HepG2 (cell line): ENCODE data around the gene CCNL1. TPM values are rescaled to one million over a fixed set of nuclear protein-coding genes. Genes with fewer than 3 reads are reported as not detected.

ENCODE experiments used
- CAMTA2 ChIP-seq: sonication (generic); formaldehyde crosslinking; IDR thresholded peaks from 2 replicates; pipeline ENCODE4 v1.4.0; 2020; ENCODE audit warnings: mild to moderate bottlenecking, missing genetic modification reagents, borderline replicate concordance
- GABPB1 ChIP-seq: IDR thresholded peaks from 2 replicates; pipeline ENCODE4 v1.6.1; 2016; ENCODE audit warnings: mild to moderate bottlenecking, missing genetic modification reagents, moderate library complexity, missing compliant biosample characterization
- GPBP1L1 ChIP-seq: sonication (generic); formaldehyde crosslinking; IDR thresholded peaks from 2 replicates; pipeline ENCODE4 v1.5.0; 2020; ENCODE audit warnings: mild to moderate bottlenecking, missing genetic modification reagents
- IRF2 ChIP-seq: IDR thresholded peaks from 2 replicates; pipeline ENCODE4 v1.6.1; 2018; ENCODE audit warnings: missing genetic modification reagents, missing compliant biosample characterization
- MXD1 ChIP-seq: sonication (generic); formaldehyde crosslinking; IDR thresholded peaks from 2 replicates; pipeline ENCODE4 v1.4.0; 2020; ENCODE audit warnings: mild to moderate bottlenecking, missing genetic modification reagents
- RARA ChIP-seq: IDR thresholded peaks from 2 replicates; pipeline ENCODE4 v1.6.1; 2016; ENCODE audit warnings: missing genetic modification reagents, missing compliant biosample characterization
- SUZ12 ChIP-seq: fragments of 150-350 bp; IDR thresholded peaks from 2 replicates; pipeline ENCODE4 v1.6.1; 2014; ENCODE audit warnings: low read depth, low read length
- TARDBP ChIP-seq: sonication (generic); formaldehyde crosslinking; IDR thresholded peaks from 2 replicates; pipeline ENCODE4 v1.8.0; 2022; ENCODE audit warnings: mild to moderate bottlenecking, missing genetic modification reagents
- ZFP41 ChIP-seq: sonication (generic); formaldehyde crosslinking; IDR thresholded peaks from 2 replicates; pipeline ENCODE4 v1.4.0; 2020; ENCODE audit warnings: mild to moderate bottlenecking, missing genetic modification reagents, borderline replicate concordance
- ZNF24 ChIP-seq: fragments of 450-650 bp; IDR thresholded peaks from 2 replicates; pipeline ENCODE4 v1.6.1; 2017; ENCODE audit warnings: antibody characterized with exemption, mild to moderate bottlenecking
- ZNF333 ChIP-seq: sonication (generic); formaldehyde crosslinking; IDR thresholded peaks from 2 replicates; pipeline ENCODE4 v1.4.0; 2020; ENCODE audit warnings: mild to moderate bottlenecking, missing genetic modification reagents, borderline replicate concordance
- ZNF816 ChIP-seq: sonication (generic); formaldehyde crosslinking; IDR thresholded peaks from 2 replicates; pipeline ENCODE4 v1.8.0; 2022; ENCODE audit warnings: missing genetic modification reagents, mild to moderate bottlenecking, borderline replicate concordance
- ZSCAN9 ChIP-seq: IDR thresholded peaks from 2 replicates; pipeline ENCODE4 v1.6.1; 2016; ENCODE audit warnings: borderline replicate concordance
- polyA plus RNA-seq, 8 experiments: library from polyadenylated mRNA; depleted of rRNA in 3 of 8; stranded (reverse) in 7 of 8; unstranded in 1 of 8; fragments of >200 nt; fragmentation: Illumina TruSeq in 4 of 8; extraction: Trizol in 4 of 8; gene quantifications; 2 replicates each; pipeline versions ENCODE4 v1.2.1 to v1.2.3, GENCODE V29; 2011 to 2016; ENCODE audit warnings: low read depth in 4 of 8, missing spikeins in 1 of 8, mixed read lengths in 1 of 8; ENCODE audit not compliant: insufficient read depth in 1 of 8
- total RNA-seq, 5 experiments: library from RNA; depleted of rRNA; stranded (reverse); fragments of >200 nt; fragmentation: Illumina TruSeq; extraction: Trizol; gene quantifications; 2 replicates each; pipeline ENCODE4 v1.2.3, GENCODE V29; 2016; ENCODE audit warnings: low read depth in 1 of 5
- TF ChIP-seq, protein P1 (sequence below): sonication (generic); formaldehyde crosslinking; IDR thresholded peaks from 2 replicates; pipeline ENCODE4 v1.4.0; 2020; ENCODE audit warnings: missing genetic modification reagents, borderline replicate concordance
- TF ChIP-seq, protein P2 (sequence below): sonication (generic); formaldehyde crosslinking; IDR thresholded peaks from 2 replicates; pipeline ENCODE4 v1.5.0; 2020; ENCODE audit warnings: mild to moderate bottlenecking, missing genetic modification reagents
- TF ChIP-seq, protein P3 (sequence below), 2 experiments: sonication (generic) in 1 of 2; formaldehyde crosslinking in 1 of 2; IDR thresholded peaks; 2 replicates each; pipeline versions ENCODE4 v1.4.0 to v1.6.1; 2018 to 2020; ENCODE audit warnings: missing genetic modification reagents in 2 of 2, borderline replicate concordance in 1 of 2, low read depth in 1 of 2, mild to moderate bottlenecking in 1 of 2, missing biosample characterization in 1 of 2
- TF ChIP-seq, protein P4 (sequence below): sonication (generic); formaldehyde crosslinking; IDR thresholded peaks from 2 replicates; pipeline ENCODE4 v1.5.0; 2020; ENCODE audit warnings: mild to moderate bottlenecking, missing genetic modification reagents, moderate library complexity

Gene CCNL1
- total and polyA plus RNA-seq, 2 of the 13 experiments (the other 11 are each of a cell fraction or from before 2014, with no cell fraction given): 151 to 303 TPM

GRCh38 chr3:157120071-157120892 is 39.7 kb downstream of the CCNL1 start (continued):
- TF ChIP-seq GPBP1L1 (no peak), CAMTA2 (peak; percentile 77; the same call in 1 of the 2 replicates), ZFP41 (CRISPR knock-in tag) (peak; percentile 70; the same call in 1 of the 2 replicates), GABPB1 (CRISPR knock-in tag) (peak; percentile 84), ZSCAN9 (peak; percentile 91; the same call in 1 of the 2 replicates), MXD1 (CRISPR knock-in tag) (peak; percentile 95), RARA (CRISPR knock-in tag) (peak; percentile 94), ZNF333 (CRISPR knock-in tag) (peak; percentile 98), SUZ12 (no peak), ZNF816 (CRISPR knock-in tag) (peak; percentile 97), ZNF24 (no peak), TARDBP (CRISPR knock-in tag) (peak; percentile 98), IRF2 (peak; percentile 92)
- TF ChIP-seq, protein P1, sequence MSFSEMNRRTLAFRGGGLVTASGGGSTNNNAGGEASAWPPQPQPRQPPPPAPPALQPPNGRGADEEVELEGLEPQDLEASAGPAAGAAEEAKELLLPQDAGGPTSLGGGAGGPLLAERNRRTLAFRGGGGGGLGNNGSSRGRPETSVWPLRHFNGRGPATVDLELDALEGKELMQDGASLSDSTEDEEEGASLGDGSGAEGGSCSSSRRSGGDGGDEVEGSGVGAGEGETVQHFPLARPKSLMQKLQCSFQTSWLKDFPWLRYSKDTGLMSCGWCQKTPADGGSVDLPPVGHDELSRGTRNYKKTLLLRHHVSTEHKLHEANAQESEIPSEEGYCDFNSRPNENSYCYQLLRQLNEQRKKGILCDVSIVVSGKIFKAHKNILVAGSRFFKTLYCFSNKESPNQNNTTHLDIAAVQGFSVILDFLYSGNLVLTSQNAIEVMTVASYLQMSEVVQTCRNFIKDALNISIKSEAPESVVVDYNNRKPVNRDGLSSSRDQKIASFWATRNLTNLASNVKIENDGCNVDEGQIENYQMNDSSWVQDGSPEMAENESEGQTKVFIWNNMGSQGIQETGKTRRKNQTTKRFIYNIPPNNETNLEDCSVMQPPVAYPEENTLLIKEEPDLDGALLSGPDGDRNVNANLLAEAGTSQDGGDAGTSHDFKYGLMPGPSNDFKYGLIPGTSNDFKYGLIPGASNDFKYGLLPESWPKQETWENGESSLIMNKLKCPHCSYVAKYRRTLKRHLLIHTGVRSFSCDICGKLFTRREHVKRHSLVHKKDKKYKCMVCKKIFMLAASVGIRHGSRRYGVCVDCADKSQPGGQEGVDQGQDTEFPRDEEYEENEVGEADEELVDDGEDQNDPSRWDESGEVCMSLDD (CRISPR knock-in tag): peak; percentile 79; the same call in 1 of the 2 replicates
- TF ChIP-seq, protein P2, sequence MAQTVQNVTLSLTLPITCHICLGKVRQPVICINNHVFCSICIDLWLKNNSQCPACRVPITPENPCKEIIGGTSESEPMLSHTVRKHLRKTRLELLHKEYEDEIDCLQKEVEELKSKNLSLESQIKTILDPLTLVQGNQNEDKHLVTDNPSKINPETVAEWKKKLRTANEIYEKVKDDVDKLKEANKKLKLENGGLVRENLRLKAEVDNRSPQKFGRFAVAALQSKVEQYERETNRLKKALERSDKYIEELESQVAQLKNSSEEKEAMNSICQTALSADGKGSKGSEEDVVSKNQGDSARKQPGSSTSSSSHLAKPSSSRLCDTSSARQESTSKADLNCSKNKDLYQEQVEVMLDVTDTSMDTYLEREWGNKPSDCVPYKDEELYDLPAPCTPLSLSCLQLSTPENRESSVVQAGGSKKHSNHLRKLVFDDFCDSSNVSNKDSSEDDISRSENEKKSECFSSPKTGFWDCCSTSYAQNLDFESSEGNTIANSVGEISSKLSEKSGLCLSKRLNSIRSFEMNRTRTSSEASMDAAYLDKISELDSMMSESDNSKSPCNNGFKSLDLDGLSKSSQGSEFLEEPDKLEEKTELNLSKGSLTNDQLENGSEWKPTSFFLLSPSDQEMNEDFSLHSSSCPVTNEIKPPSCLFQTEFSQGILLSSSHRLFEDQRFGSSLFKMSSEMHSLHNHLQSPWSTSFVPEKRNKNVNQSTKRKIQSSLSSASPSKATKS: no peak
- TF ChIP-seq, protein P3, sequence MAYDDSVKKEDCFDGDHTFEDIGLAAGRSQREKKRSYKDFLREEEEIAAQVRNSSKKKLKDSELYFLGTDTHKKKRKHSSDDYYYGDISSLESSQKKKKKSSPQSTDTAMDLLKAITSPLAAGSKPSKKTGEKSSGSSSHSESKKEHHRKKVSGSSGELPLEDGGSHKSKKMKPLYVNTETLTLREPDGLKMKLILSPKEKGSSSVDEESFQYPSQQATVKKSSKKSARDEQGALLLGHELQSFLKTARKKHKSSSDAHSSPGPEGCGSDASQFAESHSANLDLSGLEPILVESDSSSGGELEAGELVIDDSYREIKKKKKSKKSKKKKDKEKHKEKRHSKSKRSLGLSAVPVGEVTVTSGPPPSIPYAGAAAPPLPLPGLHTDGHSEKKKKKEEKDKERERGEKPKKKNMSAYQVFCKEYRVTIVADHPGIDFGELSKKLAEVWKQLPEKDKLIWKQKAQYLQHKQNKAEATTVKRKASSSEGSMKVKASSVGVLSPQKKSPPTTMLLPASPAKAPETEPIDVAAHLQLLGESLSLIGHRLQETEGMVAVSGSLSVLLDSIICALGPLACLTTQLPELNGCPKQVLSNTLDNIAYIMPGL (CRISPR knock-in tag; IDR thresholded peaks at IDR 0.05; ENCODE audit: borderline replicate concordance in 1 of 2, low read depth in 1 of 2): peak; percentile 65 to 75; a peak in 3 of 4 replicates
- TF ChIP-seq, protein P4, sequence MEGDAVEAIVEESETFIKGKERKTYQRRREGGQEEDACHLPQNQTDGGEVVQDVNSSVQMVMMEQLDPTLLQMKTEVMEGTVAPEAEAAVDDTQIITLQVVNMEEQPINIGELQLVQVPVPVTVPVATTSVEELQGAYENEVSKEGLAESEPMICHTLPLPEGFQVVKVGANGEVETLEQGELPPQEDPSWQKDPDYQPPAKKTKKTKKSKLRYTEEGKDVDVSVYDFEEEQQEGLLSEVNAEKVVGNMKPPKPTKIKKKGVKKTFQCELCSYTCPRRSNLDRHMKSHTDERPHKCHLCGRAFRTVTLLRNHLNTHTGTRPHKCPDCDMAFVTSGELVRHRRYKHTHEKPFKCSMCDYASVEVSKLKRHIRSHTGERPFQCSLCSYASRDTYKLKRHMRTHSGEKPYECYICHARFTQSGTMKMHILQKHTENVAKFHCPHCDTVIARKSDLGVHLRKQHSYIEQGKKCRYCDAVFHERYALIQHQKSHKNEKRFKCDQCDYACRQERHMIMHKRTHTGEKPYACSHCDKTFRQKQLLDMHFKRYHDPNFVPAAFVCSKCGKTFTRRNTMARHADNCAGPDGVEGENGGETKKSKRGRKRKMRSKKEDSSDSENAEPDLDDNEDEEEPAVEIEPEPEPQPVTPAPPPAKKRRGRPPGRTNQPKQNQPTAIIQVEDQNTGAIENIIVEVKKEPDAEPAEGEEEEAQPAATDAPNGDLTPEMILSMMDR (CRISPR knock-in tag): peak; percentile 25; the same call in 1 of the 2 replicates
